Stimulated activated CD4-positive, alpha-beta T cell treated with anti-CD3 and anti-CD28 coated beads, Interleukin-1b, Interleukin-23, amount 100 ng/mL, for 1 hour (primary cell): ENCODE measurements around the gene USP6.
A peak's percentile ranks its signal among the peaks of the same experiment; 100 is the strongest.
"Not testable (repeated sequence)": the region's sequence is repeated elsewhere in the genome, so short reads cannot be mapped to it uniquely, and the experiment has no call there.

Source experiments
- DNase-seq, 2 donors: peaks; one replicate each; pipeline ENCODE4 v3.0.0-alpha.2; 2020; ENCODE audit warnings: low read depth in 2 of 2

The USP6 gene

GRCh38 chr17:5115673-5116651 lies at the start of gene USP6:
USP6 (plus strand) TSS chr17:5116032; CDS start chr17:5130368, 14,336 bp downstream.
- no peak for DNase-seq

DNA sequence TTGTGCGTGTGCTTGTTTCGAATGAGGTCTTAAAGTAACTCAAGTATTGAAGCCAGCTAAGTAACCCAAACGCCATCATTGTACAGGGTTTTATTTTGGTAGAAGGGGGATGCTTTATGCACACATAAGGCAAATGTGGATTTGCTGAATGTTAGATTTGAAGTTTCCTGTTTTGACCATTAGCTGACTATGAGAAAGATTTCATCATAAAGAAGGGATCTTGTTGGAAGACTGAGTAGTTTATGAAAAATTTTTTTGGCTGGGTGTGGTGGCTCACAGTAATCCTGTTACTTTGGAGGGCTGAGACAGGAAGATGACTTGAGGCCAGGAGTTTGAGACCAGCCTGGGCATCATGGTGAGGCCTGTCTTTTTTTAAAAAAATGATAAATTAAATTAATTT lies 47.6 kb upstream of the USP6 start:
- DNase-seq = no peak

DNA sequence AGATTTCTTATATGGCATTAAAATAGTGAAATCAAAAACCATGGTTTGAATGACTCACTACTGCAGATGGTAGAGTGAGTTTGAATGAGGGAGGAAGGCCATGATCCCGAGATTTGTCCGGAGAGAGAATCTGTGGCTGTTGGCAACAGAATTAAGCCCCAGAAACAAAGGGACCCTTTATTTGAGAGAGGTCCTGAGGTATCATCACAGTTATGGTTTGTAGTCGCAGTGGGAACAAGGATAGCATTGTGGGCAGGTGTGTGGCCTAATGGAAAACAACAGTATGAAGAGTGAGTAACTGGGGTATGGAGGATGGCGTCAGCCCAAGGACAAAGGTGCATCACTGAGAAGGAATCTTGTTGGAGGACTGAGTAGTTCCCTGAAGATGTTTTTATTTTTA lies 46.1 kb upstream of the USP6 start:
- no peak for DNase-seq

GRCh38 chr17:5075472-5075871 lies 40.4 kb upstream of the USP6 start:
- DNase-seq = not testable (repeated sequence)

GRCh38 chr17:5077275-5077674 lies 38.6 kb upstream of the USP6 start:
- DNase-seq = not testable (repeated sequence)

DNA sequence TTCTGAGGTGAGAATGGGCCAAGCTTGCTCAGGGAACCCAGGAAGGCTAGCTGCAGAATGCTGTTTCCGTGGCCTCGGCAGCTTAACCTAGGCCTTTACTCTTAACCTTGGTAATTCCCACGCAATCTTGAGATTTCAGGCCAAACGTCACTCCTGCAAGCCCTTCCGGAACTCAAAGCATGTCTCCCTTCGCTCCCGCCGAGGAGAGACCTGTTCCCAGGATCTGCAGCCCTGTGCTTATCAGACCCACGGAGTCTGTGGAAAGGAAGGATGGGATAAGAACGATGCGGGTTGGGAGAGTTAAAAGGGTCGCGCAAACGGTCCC lies 38.1 kb upstream of the USP6 start:
- no peak for DNase-seq

- DNase-seq = peak; percentile 9 to 42
Observed at GRCh38 chr17:5078106-5079028, 37.5 kb upstream of the USP6 start, which contains the start of gene ZFP3. ZFP3 (plus strand) TSS chr17:5078467; CDS start chr17:5091505, 13,038 bp downstream.

- DNase-seq = no peak
Observed at GRCh38 chr17:5080591-5080990, 35.2 kb upstream of the USP6 start.

DNA sequence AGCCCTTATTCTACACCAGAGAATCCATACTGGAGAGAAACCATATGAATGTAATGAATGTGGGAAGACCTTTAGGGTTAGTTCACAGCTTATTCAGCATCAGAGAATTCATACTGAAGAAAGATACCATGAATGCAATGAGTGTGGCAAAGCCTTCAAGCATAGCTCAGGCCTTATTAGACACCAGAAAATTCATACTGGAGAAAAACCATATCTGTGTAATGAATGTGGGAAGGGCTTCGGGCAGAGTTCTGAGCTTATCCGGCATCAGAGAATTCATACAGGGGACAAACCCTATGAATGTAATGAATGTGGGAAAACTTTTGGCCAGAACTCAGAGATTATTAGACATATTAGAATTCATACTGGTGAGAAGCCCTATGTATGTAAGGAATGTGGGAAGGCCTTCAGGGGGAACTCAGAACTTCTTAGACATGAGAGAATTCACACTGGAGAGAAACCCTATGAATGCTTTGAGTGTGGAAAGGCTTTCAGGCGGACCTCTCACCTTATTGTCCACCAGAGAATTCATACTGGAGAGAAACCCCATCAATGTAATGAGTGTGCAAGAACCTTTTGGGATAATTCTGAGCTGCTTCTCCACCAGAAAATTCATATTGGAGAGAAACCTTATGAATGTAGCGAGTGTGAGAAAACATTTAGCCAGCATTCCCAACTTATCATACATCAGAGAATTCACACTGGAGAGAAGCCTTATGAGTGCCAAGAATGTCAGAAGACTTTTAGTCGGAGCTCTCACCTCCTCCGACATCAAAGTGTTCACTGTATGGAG lies 23.4 kb upstream of the USP6 start:
- DNase-seq = no peak

- DNase-seq = no peak
Observed at GRCh38 chr17:5096731-5097100, 19.1 kb upstream of the USP6 start.

GRCh38 chr17:5097101-5097834 lies 18.6 kb upstream of the USP6 start:
- DNase-seq = no peak

- DNase-seq = no peak
Observed at GRCh38 chr17:5099271-5099670, 16.6 kb upstream of the USP6 start.

GRCh38 chr17:5100832-5101231 lies 15.0 kb upstream of the USP6 start:
- DNase-seq = no peak

- no peak for DNase-seq
Observed at GRCh38 chr17:5110816-5111215, 5.0 kb upstream of the USP6 start.

GRCh38 chr17:5111402-5112204 lies 4.2 kb upstream of the USP6 start, which contains the start of gene ZNF232:
ZNF232 (minus strand) TSS chr17:5111878; CDS start chr17:5111822, 56 bp downstream.
- DNase-seq = peak; percentile 72 to 81

GRCh38 chr17:5118219-5118618 lies 2.4 kb downstream of the USP6 start:
- no peak for DNase-seq

GRCh38 chr17:5120036-5120435 lies 4.2 kb downstream of the USP6 start:
- no peak for DNase-seq

DNA sequence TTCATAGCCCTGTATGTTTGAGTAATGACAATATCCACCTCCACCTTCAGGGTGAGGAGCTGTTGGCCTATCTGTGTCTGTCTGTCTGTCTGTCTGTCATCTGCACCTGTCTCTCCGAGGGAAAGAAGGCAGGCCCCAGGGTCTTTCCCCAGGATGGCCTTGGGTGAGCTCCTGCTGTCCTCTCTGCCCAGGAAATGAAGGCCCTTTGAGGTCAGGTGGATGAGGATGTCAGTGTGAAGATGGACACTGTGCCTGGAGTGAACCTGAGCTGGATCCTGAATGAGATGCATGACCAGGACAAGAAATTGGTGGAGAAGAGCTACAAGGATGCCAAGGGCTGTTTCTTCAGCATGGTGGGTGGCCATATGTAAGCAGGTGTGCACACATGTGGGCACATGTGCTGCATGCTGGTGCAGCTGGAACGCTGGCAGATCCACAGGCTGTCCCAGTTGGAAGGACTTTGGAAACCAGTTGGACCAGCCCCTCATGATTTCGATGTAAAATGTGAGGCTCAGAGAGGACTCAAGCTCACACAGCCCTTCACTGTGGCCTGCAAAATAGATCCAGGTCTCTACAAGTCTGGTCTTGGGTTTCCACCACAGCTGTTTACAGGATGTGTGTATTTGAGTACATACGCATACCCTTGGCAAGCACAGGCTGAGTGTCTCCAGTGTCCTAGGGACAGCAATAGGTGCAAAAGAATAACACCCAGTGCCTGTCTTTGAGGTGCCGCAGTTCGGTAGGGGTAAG lies 4.8 kb downstream of the USP6 start:
- DNase-seq = not testable (repeated sequence)

DNA sequence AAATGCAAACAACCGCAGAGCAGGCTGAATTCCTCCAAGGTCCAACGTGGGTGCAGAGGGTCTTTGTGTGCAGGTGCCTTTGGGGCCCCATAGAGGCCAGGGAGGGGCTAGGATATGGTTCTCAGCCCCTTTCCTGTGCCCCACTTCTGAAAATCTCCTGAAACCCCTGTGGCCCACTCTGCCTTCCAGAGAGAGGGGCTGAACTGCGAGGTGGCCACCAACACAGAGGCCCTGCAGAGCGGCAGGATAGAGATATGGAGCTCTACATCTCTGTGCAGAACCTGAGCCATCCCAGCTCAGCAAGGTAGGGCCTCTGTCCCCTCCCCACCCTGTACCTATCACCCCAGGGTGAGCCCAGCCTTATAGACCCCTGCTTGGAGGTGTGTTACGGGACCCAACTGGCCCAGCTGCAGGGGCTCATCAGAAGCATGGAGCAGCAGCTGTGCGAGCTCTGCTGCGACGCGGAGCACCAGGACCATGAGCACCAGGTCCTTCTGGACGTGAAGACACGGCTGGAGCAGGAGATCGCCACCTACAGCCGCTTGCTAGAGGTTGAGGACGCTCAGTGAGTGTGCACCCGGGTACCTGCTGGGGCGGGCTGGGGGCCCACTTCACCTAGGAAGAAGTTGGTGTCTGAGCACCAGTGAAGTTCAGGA lies 5.5 kb downstream of the USP6 start:
- no peak for DNase-seq
